Stimulated activated CD8-positive, alpha-beta memory T cell treated with anti-CD3 and anti-CD28 coated beads, Interleukin-12 subunit alpha, Interleukin-12 subunit beta, amount 100 ng/mL, for 24 hours (primary cell): ENCODE measurements around the gene SPAG7.
A peak's percentile ranks its signal among the peaks of the same experiment; 100 is the strongest.

Source experiments
- DNase-seq: peaks from one replicate; pipeline ENCODE4 v3.0.0-alpha.2; 2020; ENCODE audit errors: extremely low read depth

SPAG7 gene

GRCh38 chr17:4967539-4968485, at the start of gene SPAG7:
TSS of gene SPAG7 (minus strand) at chr17:4967817. CDS start at chr17:4967804, 13 bp downstream.
- peak; percentile 86 for DNase-seq

GRCh38 chr17:5014357-5014756, 46.7 kb upstream of the SPAG7 start:
- DNase-seq = no peak

- no peak for DNase-seq
These were observed 44.3 kb upstream of the SPAG7 start for GRCh38 chr17:5011928-5012327.

GRCh38 chr17:5003214-5003867, 35.7 kb upstream of the SPAG7 start:
- no peak for DNase-seq

- DNase-seq = no peak
These were observed 34.6 kb upstream of the SPAG7 start for GRCh38 chr17:5002121-5002788.

GRCh38 chr17:5000237-5000639, 32.6 kb upstream of the SPAG7 start:
- no peak for DNase-seq

- no peak for DNase-seq
These were observed 31.9 kb upstream of the SPAG7 start for GRCh38 chr17:4999430-5000093.

- no peak for DNase-seq
These were observed 31.3 kb upstream of the SPAG7 start for GRCh38 chr17:4998732-4999429.

GRCh38 chr17:4998027-4998731, 30.6 kb upstream of the SPAG7 start:
- no peak for DNase-seq

- peak; percentile 67 for DNase-seq
These were observed 29.8 kb upstream of the SPAG7 start, which contains the start of the genes INCA1 and KIF1C for GRCh38 chr17:4997302-4998026. TSS of gene INCA1 (minus strand) at chr17:4997522. CDS start at chr17:4994437, 3,085 bp downstream. TSS of gene KIF1C (plus strand) at chr17:4997950. CDS start at chr17:5000247, 2,297 bp downstream.

- DNase-seq = no peak
These were observed 26.5 kb upstream of the SPAG7 start for GRCh38 chr17:4994081-4994595.

- no peak for DNase-seq
These were observed 20.4 kb upstream of the SPAG7 start for GRCh38 chr17:4987767-4988567.

- peak; percentile 76 for DNase-seq
These were observed 19.5 kb upstream of the SPAG7 start, which contains the start of gene CAMTA2 for GRCh38 chr17:4986951-4987766. TSS of gene CAMTA2 (minus strand) at chr17:4987675. CDS start at chr17:4986222, 1,453 bp downstream.

- DNase-seq = no peak
These were observed 18.8 kb upstream of the SPAG7 start for GRCh38 chr17:4986403-4986802.

GRCh38 chr17:4982305-4982704, 14.7 kb upstream of the SPAG7 start:
- no peak for DNase-seq

GRCh38 chr17:4980644-4981216, 13.1 kb upstream of the SPAG7 start:
- no peak for DNase-seq

GRCh38 chr17:4978726-4979125, 11.1 kb upstream of the SPAG7 start:
- DNase-seq = no peak
